Nephron progenitor cell (in vitro differentiated cells): ENCODE data around the gene TMEM139.

Experiments
- DNase-seq: peaks from one replicate; pipeline ENCODE4 v3.0.0; 2021
- H3K27ac Mint-ChIP-seq: 2 replicates; pipeline ENCODE4 v1.8.0; 2021; ENCODE audit warnings: mild to moderate bottlenecking, moderate library complexity, mixed read lengths
- H3K27me3 Mint-ChIP-seq: 2 replicates; pipeline ENCODE4 v1.8.0; 2021; ENCODE audit warnings: mild to moderate bottlenecking, low read depth, mixed read lengths; ENCODE audit not compliant: poor library complexity
- H3K36me3 Mint-ChIP-seq: 2 replicates; pipeline ENCODE4 v1.8.0; 2021; ENCODE audit warnings: low read depth, mixed read lengths
- H3K4me1 Mint-ChIP-seq: 2 replicates; pipeline ENCODE4 v1.8.0; 2021; ENCODE audit warnings: mixed read lengths
- H3K4me3 Mint-ChIP-seq: 2 replicates; pipeline ENCODE4 v1.8.0; 2021; ENCODE audit warnings: mild to moderate bottlenecking, moderate library complexity, mixed read lengths
- H3K9me3 Mint-ChIP-seq: 2 replicates; pipeline ENCODE4 v1.8.0; 2021; ENCODE audit warnings: mild to moderate bottlenecking, moderate library complexity, mixed read lengths
- TF ChIP-seq, protein P1 (sequence below): fragments of 200-600 bp; sonication (generic); IDR thresholded peaks from 2 replicates; pipeline ENCODE4 v1.5.0; 2021; ENCODE audit warnings: antibody characterized with exemption

Gene TMEM139

DNA sequence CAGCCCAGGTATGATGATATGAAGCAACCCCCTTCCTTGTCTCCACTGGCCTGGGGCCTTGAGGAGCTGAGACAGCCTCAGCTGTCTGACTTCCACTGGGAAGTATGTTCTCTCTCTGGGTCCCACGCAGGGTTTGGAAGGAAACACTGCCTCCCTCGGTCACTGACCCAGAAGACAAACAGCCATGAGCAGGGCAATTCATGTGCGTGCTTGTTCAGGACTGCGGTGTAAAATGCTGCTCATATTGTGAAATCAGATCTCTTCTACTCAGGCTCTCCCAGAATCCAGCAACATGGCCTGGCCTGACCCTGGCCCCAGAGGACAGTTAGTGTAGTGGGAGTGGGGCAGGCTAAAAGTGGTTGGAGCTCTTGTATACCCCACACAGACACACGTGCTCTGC lies 33.9 kb downstream of the TMEM139 start:
- Mint-ChIP-seq H3K9me3 (no peaks in the 10 kb centered on the region), H3K36me3 (no peaks in the 10 kb centered on the region), H3K4me3 (no peak overlapping the region), H3K27ac (peak overlapping the region; percentile 99), H3K4me1 (peaks cover 64% of the 10 kb centered on the region), H3K27me3 (peaks cover 11% of the 10 kb centered on the region)
- TF ChIP-seq, protein P1, sequence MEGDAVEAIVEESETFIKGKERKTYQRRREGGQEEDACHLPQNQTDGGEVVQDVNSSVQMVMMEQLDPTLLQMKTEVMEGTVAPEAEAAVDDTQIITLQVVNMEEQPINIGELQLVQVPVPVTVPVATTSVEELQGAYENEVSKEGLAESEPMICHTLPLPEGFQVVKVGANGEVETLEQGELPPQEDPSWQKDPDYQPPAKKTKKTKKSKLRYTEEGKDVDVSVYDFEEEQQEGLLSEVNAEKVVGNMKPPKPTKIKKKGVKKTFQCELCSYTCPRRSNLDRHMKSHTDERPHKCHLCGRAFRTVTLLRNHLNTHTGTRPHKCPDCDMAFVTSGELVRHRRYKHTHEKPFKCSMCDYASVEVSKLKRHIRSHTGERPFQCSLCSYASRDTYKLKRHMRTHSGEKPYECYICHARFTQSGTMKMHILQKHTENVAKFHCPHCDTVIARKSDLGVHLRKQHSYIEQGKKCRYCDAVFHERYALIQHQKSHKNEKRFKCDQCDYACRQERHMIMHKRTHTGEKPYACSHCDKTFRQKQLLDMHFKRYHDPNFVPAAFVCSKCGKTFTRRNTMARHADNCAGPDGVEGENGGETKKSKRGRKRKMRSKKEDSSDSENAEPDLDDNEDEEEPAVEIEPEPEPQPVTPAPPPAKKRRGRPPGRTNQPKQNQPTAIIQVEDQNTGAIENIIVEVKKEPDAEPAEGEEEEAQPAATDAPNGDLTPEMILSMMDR: no peak
- no peak for DNase-seq

- Mint-ChIP-seq H3K27me3 (peaks cover 11% of the 10 kb centered on the region), H3K27ac (no peak overlapping the region), H3K36me3 (no peaks in the 10 kb centered on the region), H3K9me3 (no peaks in the 10 kb centered on the region), H3K4me1 (peaks cover 77% of the 10 kb centered on the region), H3K4me3 (no peak overlapping the region)
- no peak for DNase-seq
- TF ChIP-seq, protein P1: no peak
Observed at GRCh38 chr7:143320620-143321019, 35.9 kb downstream of the TMEM139 start.

GRCh38 chr7:143321242-143321641 lies 36.5 kb downstream of the TMEM139 start:
- Mint-ChIP-seq H3K27ac (no peak overlapping the region), H3K36me3 (no peaks in the 10 kb centered on the region), H3K4me1 (peaks cover 72% of the 10 kb centered on the region), H3K27me3 (peaks cover 11% of the 10 kb centered on the region), H3K4me3 (no peak overlapping the region), H3K9me3 (no peaks in the 10 kb centered on the region)
- TF ChIP-seq, protein P1: no peak
- no peak for DNase-seq

GRCh38 chr7:143321734-143322133 lies 37.0 kb downstream of the TMEM139 start:
- H3K4me1 Mint-ChIP-seq: peaks cover 67% of the 10 kb centered on the region
- no peak overlapping the region for H3K4me3 Mint-ChIP-seq
- H3K36me3 Mint-ChIP-seq: no peaks in the 10 kb centered on the region
- DNase-seq: no peak
- no peaks in the 10 kb centered on the region for H3K9me3 Mint-ChIP-seq
- H3K27me3 Mint-ChIP-seq: peaks cover 11% of the 10 kb centered on the region
- TF ChIP-seq, protein P1: no peak
- no peak overlapping the region for H3K27ac Mint-ChIP-seq

DNA sequence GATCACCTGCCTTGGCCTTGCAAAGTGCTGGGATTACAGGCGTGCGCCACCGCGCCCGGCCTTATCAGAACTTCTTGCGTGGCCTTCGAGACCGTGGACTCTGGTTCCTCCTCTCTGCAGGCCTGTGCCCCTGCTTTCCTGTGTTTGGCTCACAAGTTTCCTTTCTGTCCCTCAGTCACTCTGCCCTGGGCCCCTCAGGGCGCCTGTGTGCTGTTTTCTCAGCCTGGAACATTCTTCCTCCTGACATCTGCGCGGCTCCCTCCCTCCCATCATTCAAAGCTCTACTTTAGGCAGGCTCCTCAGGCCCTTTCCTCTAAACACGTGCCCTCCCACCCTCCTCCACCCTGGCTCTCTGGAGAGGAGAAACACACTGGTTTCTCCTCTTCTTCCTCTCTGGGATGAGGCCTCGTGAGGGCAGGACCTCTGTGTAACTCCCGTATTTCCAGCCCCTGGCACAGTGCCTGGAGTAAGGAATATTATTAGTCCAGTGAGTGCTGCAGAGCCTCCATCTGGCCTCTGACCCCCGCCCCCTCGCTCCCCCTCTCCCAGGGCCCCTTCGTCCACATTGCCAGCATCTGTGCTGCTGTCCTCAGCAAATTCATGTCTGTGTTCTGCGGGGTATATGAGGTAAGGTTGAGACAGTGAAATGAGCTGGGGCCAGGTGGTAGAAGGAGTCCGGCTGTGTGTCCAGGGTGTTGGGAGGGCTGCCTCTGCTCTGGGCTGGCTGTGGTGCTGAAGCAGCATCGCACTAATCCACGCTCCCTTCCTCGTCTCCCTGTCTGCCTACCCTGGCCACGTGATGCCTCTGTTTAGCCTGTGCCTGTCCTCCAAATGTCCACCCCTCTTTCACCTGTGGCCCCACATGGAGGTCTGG lies 38.2 kb downstream of the TMEM139 start:
- Mint-ChIP-seq H3K4me1 (peaks cover 59% of the 10 kb centered on the region), H3K4me3 (no peak overlapping the region)
- DNase-seq: peak; percentile 23

More for the DNA sequence above, 38.2 kb downstream of the TMEM139 start:
- TF ChIP-seq, protein P1: no peak
- Mint-ChIP-seq H3K27ac (peak overlapping the region; percentile 97), H3K27me3 (peaks cover 11% of the 10 kb centered on the region), H3K9me3 (no peaks in the 10 kb centered on the region), H3K36me3 (no peaks in the 10 kb centered on the region)
